Activated CD4-positive, CD25-positive, alpha-beta regulatory T cell (primary cell): ENCODE measurements around the gene TPO.

Experiments
- DNase-seq, 4 experiments: peaks; one replicate each; lab custom pipeline; 2025; lab: John Stamatoyannopoulos, UW

TPO gene

GRCh38 chr2:1584691-1585485, 171.6 kb downstream of the TPO start:
- no peak for DNase-seq

- DNase-seq: no peak
Measured at GRCh38 chr2:1585635-1586034, 172.4 kb downstream of the TPO start.

GRCh38 chr2:1586251-1586922, 173.1 kb downstream of the TPO start:
- DNase-seq: no peak

GRCh38 chr2:1586923-1587840, 173.9 kb downstream of the TPO start:
- DNase-seq: no peak

- no peak for DNase-seq
Measured at GRCh38 chr2:1588051-1588977, 175.1 kb downstream of the TPO start.

- no peak for DNase-seq
Measured at GRCh38 chr2:1588978-1589621, 175.8 kb downstream of the TPO start.

- DNase-seq: no peak
Measured at GRCh38 chr2:1590596-1591460, 177.6 kb downstream of the TPO start.

GRCh38 chr2:1591461-1591770, 178.2 kb downstream of the TPO start:
- no peak for DNase-seq
